OCI-LY7 (cell line): ENCODE data around the gene ESRRG. TPM values are rescaled to one million over a fixed set of nuclear protein-coding genes. Genes with fewer than 3 reads are reported as not detected.

Source experiments
- BruUV-seq: library from RNA; stranded (reverse); fragments of 400-500 nt; replicated peaks from 2 replicates; lab custom pipeline; 2021; lab: Mats Ljungman, UMichigan
- CTCF ChIA-PET: fragments of 300-600 bp; sonication (Branson Sonifier 250); formaldehyde crosslinking; loops from one replicate; lab custom pipeline; 2022; ENCODE audit warnings: antibody characterized with exemption; ENCODE audit not compliant: unreplicated experiment; lab: Charles Lee
- POLR2A ChIA-PET: fragments of 300-600 bp; sonication (Branson Sonifier 250); formaldehyde crosslinking; loops from one replicate; lab custom pipeline; 2022; ENCODE audit warnings: antibody characterized with exemption; lab: Charles Lee
- DNase-seq: peaks from one replicate; pipeline ENCODE4 v3.0.0-alpha.2; 2015; ENCODE audit warnings: low spot score
- H2AFZ ChIP-seq: fragments of 200-600 bp; sonication (generic), shearing (Covaris generic); 2 replicates; pipeline ENCODE4 v1.6.1; 2014; ENCODE audit warnings: mild to moderate bottlenecking, antibody characterized with exemption, low read length, moderate library complexity
- H3K27ac ChIP-seq: fragments of 200-600 bp; sonication (generic); 2 replicates; pipeline ENCODE4 v1.5.1; 2014; ENCODE audit warnings: mixed run types, low read depth, mild to moderate bottlenecking, moderate library complexity, low read length, inconsistent platforms; ENCODE audit not compliant: poor library complexity, severe bottlenecking
- H3K36me3 ChIP-seq: fragments of 200-600 bp; sonication (generic); 2 replicates; pipeline ENCODE4 v1.6.1; 2014; ENCODE audit warnings: mild to moderate bottlenecking, antibody characterized with exemption, low read length, moderate library complexity, mixed read lengths; ENCODE audit not compliant: insufficient read depth
- H3K4me1 ChIP-seq: fragments of 200-600 bp; sonication (generic); 2 replicates; pipeline ENCODE4 v1.5.1; 2014; ENCODE audit warnings: mild to moderate bottlenecking, low read length; ENCODE audit not compliant: insufficient read depth, poor library complexity, severe bottlenecking
- H3K4me2 ChIP-seq: fragments of 200-600 bp; sonication (generic); 2 replicates; pipeline ENCODE4 v1.6.1; 2014; ENCODE audit warnings: mild to moderate bottlenecking, low read length
- H3K4me3 ChIP-seq: fragments of 200-600 bp; sonication (generic); 2 replicates; pipeline ENCODE4 v1.5.1; 2014; ENCODE audit warnings: mild to moderate bottlenecking, low read depth, low read length; ENCODE audit not compliant: poor library complexity, severe bottlenecking
- H3K79me2 ChIP-seq: fragments of 200-600 bp; sonication (generic); 2 replicates; pipeline ENCODE4 v1.6.1; 2016; ENCODE audit warnings: low read depth, mild to moderate bottlenecking, low read length, moderate library complexity, mixed read lengths; ENCODE audit not compliant: insufficient read depth
- H3K9me2 ChIP-seq: fragments of 200-600 bp; sonication (generic); 2 replicates; pipeline ENCODE4 v1.6.1; 2016; ENCODE audit warnings: mild to moderate bottlenecking, low read length, mixed read lengths; ENCODE audit not compliant: insufficient read depth
- H3K9me3 ChIP-seq: fragments of 200-600 bp; sonication (generic); 2 replicates; pipeline ENCODE4 v1.6.1; 2014; ENCODE audit warnings: mild to moderate bottlenecking, mixed run types, low read length, mixed read lengths
- H4K20me1 ChIP-seq: fragments of 200-600 bp; sonication (generic); 2 replicates; pipeline ENCODE4 v1.6.1; 2014; ENCODE audit warnings: mild to moderate bottlenecking, antibody characterized with exemption, low read length, moderate library complexity, mixed read lengths; ENCODE audit not compliant: insufficient read depth
- CTCF ChIP-seq: fragments of 200-600 bp; sonication (generic); conservative IDR thresholded peaks from 2 replicates; pipeline ENCODE4 v1.5.1; 2014; ENCODE audit warnings: mild to moderate bottlenecking, antibody characterized with exemption, low read length, moderate library complexity, mixed read lengths
- EZH2phosphoT487 ChIP-seq: fragments of 200-600 bp; sonication (generic); IDR thresholded peaks from 2 replicates; pipeline ENCODE4 v1.6.1; 2018; ENCODE audit warnings: low read depth, borderline replicate concordance, mild to moderate bottlenecking, mixed run types, antibody characterized with exemption, low read length, moderate library complexity, mixed read lengths
- intact Hi-C: fragments of 100-400 bp; cut with micrococcal nuclease; formaldehyde crosslinking; loops from one replicate; pipeline ENCODE4 v1.10.0; 2022; ENCODE audit not compliant: unreplicated experiment
- total RNA-seq, 2 experiments: library from RNA; depleted of rRNA in 1 of 2; stranded (reverse); fragments of >200 nt in 1 of 2; shearing (Covaris generic) in 1 of 2; gene quantifications; 2 replicates each; pipeline ENCODE4 v1.2.3, GENCODE V29; 2014 to 2022

ESRRG gene
- total RNA-seq, 2 experiments from 2014 or later = not detected

GRCh38 chr1:216670118-216670883 is 52.9 kb downstream of the ESRRG start:
- CTCF ChIA-PET = no interaction called here
- no peak for TF ChIP-seq EZH2phosphoT487
- TF ChIP-seq CTCF = no peak
- Histone ChIP-seq H3K9me3 (no peaks in the 10 kb centered on the region), H3K4me3 (no peak overlapping the region), H3K4me2 (no peak overlapping the region), H3K79me2 (no peaks in the 10 kb centered on the region), H3K9me2 (no peaks in the 10 kb centered on the region), H3K4me1 (no peaks in the 10 kb centered on the region), H4K20me1 (no peaks in the 10 kb centered on the region), H2AFZ (no peak overlapping the region), H3K27ac (no peak overlapping the region), H3K36me3 (no peaks in the 10 kb centered on the region)
- POLR2A ChIA-PET = no interaction called here
- DNase-seq = no peak
- no TSS peak for BruUV-seq
- intact Hi-C loops = no loop called here

- Histone ChIP-seq H3K4me2 (no peak overlapping the region), H3K4me3 (no peak overlapping the region), H3K27ac (no peak overlapping the region), H2AFZ (no peak overlapping the region), H3K79me2 (no peaks in the 10 kb centered on the region), H3K36me3 (no peaks in the 10 kb centered on the region), H3K9me3 (no peaks in the 10 kb centered on the region), H3K4me1 (no peaks in the 10 kb centered on the region), H3K9me2 (no peaks in the 10 kb centered on the region), H4K20me1 (no peaks in the 10 kb centered on the region)
- ChIA-PET CTCF (no interaction called here), POLR2A (no interaction called here)
- DNase-seq = no peak
- intact Hi-C loops = no loop called here
- no TSS peak for BruUV-seq
- TF ChIP-seq CTCF = no peak
- TF ChIP-seq EZH2phosphoT487 = no peak
Measured at GRCh38 chr1:216666441-216666840, 56.8 kb downstream of the ESRRG start.

GRCh38 chr1:216665856-216666255 is 57.4 kb downstream of the ESRRG start:
- intact Hi-C loops = no loop called here
- TF ChIP-seq EZH2phosphoT487 = no peak
- no peak for TF ChIP-seq CTCF
- BruUV-seq = no TSS peak

More at GRCh38 chr1:216665856-216666255, 57.4 kb downstream of the ESRRG start:
- POLR2A ChIA-PET = interaction anchor here (0.9 kb wide), 1 partner anchor 18 kb away, joined by 5 read pairs; no protein-coding TSS in a partner anchor
- H3K36me3 ChIP-seq = no peaks in the 10 kb centered on the region
- no peak overlapping the region for H3K27ac ChIP-seq
- H3K9me2 ChIP-seq = no peaks in the 10 kb centered on the region
- CTCF ChIA-PET = no interaction called here
- no peak overlapping the region for H3K4me2 ChIP-seq
- no peaks in the 10 kb centered on the region for H4K20me1 ChIP-seq
- no peak overlapping the region for H3K4me3 ChIP-seq
- no peaks in the 10 kb centered on the region for H3K9me3 ChIP-seq
- no peaks in the 10 kb centered on the region for H3K79me2 ChIP-seq
- H3K4me1 ChIP-seq = no peaks in the 10 kb centered on the region
- DNase-seq = no peak
- H2AFZ ChIP-seq = no peak overlapping the region
